ENCODE measurements around the gene MAPK10.
"Not testable (repeated sequence)": the region's sequence is repeated elsewhere in the genome, so short reads cannot be mapped to it uniquely, and the experiment has no call there.

MAPK10 gene

GRCh38 chr4:86004030-86004429 lies 355.8 kb downstream of the MAPK10 start:
- in situ Hi-C loops (cut with HindIII; ENCODE audit: low sequenced_read_pairs) = no loop called here

DNA sequence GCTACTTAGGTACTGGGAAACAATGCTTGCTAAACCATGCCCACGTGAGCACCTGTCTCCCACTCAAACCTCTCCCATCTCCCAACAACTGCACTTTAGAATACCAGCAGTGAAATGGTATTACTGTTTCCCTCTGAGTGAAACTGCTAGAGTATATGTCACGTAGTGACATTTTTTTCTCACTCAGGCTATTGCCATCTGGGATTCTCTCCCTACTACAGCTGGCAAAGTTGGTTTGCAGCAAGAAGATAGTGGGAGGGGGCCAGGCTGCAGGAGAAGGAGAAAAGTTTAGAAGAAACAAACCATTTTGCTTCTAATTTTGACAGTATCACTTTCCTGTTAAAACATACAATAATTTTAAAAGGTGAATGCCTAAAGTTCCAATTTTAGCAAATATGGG lies 358.3 kb downstream of the MAPK10 start:
- in situ Hi-C loops (cut with HindIII; ENCODE audit: low sequenced_read_pairs) = no loop called here

- in situ Hi-C loops (cut with HindIII; ENCODE audit: low sequenced_read_pairs) = no loop called here
Observed at GRCh38 chr4:85995361-85995760, 364.5 kb downstream of the MAPK10 start.

DNA sequence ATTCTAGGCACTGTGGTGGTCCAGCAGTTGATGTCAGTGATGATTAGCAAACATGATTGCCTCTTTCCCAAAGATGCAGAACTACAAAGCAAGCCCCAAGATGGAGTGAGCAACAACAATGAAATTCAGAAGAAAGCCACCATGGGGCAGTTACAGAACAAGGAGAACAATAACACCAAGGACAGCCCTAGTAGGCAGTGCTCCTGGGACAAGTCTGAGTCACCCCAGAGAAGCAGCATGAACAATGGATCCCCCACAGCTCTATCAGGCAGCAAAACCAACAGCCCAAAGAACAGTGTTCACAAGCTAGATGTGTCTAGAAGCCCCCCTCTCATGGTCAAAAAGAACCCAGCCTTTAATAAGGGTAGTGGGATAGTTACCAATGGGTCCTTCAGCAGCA lies 365.3 kb downstream of the MAPK10 start:
- in situ Hi-C loops (cut with HindIII; ENCODE audit: low sequenced_read_pairs) = no loop called here

GRCh38 chr4:85993641-85994040 lies 366.2 kb downstream of the MAPK10 start:
- in situ Hi-C loops (cut with HindIII; ENCODE audit: low sequenced_read_pairs) = no loop called here

GRCh38 chr4:85986266-85986665 lies 373.6 kb downstream of the MAPK10 start:
- in situ Hi-C loops (cut with HindIII; ENCODE audit: low sequenced_read_pairs) = loop anchor here (5.0 kb wide), 1 partner anchor 51 kb away; no protein-coding TSS in a partner anchor

- in situ Hi-C loops (cut with HindIII; ENCODE audit: low sequenced_read_pairs) = no loop called here
Observed at GRCh38 chr4:85979276-85979675, 380.6 kb downstream of the MAPK10 start.

- in situ Hi-C loops (cut with HindIII; ENCODE audit: low sequenced_read_pairs) = no loop called here
Observed at GRCh38 chr4:85970535-85970934, 389.3 kb downstream of the MAPK10 start.

GRCh38 chr4:85968945-85969819 lies 390.7 kb downstream of the MAPK10 start:
- in situ Hi-C loops (cut with HindIII; ENCODE audit: low sequenced_read_pairs) = no loop called here

GRCh38 chr4:85967872-85968271 lies 392.0 kb downstream of the MAPK10 start:
- in situ Hi-C loops (cut with HindIII; ENCODE audit: low sequenced_read_pairs) = no loop called here

- in situ Hi-C loops (cut with HindIII; ENCODE audit: low sequenced_read_pairs) = no loop called here
Observed at GRCh38 chr4:85966373-85966772, 393.5 kb downstream of the MAPK10 start.

DNA sequence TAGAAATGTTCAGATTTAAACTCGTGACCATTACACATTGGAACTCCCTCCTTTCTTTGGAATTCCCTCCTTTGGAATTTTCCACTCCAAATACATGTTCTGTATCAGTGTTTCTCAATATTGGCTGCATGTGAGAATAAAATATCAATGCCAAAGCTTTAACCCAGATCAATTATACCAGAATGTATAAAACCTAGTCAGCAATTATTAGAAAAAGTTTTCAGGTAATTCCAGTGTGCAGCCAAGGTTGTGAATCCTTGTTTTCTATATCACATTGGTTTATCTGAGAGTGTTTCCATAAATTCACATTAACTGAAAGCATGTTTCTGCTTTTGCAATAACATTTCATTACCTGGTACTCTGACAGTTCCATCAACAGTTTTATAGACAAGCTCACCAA lies 394.3 kb downstream of the MAPK10 start:
- in situ Hi-C loops (cut with HindIII; ENCODE audit: low sequenced_read_pairs) = no loop called here

- in situ Hi-C loops (cut with HindIII; ENCODE audit: low sequenced_read_pairs) = not testable (repeated sequence)
Observed at GRCh38 chr4:85965017-85965416, 394.8 kb downstream of the MAPK10 start.

DNA sequence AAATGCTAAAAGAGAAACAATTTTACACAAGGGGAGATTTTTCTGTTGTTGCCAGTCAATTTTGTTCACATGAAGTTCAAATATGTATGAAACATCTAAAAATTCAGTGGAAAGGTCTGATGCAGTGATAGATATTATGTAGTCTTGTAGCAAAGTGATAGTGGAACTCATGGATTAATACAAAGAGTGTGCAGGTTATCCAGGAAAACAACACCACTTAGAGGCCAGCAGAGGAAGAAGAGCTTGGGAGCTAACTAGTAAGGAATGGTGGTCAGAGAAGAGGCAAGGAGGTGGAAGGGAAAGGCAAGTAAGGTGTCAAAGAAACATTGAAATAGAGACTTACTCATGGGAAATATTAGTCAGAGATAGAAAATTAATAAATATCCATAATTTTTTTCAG lies 395.6 kb downstream of the MAPK10 start:
- in situ Hi-C loops (cut with HindIII; ENCODE audit: low sequenced_read_pairs) = no loop called here

- in situ Hi-C loops (cut with HindIII; ENCODE audit: low sequenced_read_pairs) = no loop called here
Observed at GRCh38 chr4:85963231-85963630, 396.6 kb downstream of the MAPK10 start.

GRCh38 chr4:85961887-85962286 lies 398.0 kb downstream of the MAPK10 start:
- in situ Hi-C loops (cut with HindIII; ENCODE audit: low sequenced_read_pairs) = no loop called here

DNA sequence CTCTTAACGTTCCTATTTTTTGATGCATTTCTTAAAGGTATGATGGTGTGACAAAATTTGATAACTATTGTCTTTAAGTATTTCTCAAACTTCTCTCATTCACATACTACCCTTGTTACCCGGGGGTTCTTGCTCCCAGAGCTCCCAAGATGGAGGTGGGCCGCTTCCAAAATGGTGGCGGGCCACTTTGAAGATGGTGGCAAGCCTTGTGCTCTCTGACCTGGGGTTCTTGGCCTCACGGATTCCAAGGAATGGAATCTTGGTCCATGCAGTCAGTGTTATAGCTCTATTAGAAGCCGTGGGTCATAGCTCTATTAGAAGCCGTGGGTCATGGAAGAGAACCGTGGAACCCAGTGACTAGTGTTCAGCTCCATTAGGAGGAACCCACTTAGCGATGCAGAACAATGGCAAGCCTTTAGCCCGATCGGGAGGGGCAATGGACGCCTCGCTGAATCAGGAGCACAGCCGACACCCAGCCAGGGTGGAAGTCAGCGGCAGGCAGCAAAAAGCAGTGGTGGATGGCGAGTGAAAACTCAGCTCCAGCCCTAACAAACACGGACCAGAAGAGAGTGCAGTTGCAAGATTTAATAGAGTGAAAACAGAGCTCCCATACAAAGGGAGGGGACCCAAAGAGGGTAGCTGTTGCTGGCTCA lies 403.4 kb downstream of the MAPK10 start:
- in situ Hi-C loops (cut with HindIII; ENCODE audit: low sequenced_read_pairs) = no loop called here

DNA sequence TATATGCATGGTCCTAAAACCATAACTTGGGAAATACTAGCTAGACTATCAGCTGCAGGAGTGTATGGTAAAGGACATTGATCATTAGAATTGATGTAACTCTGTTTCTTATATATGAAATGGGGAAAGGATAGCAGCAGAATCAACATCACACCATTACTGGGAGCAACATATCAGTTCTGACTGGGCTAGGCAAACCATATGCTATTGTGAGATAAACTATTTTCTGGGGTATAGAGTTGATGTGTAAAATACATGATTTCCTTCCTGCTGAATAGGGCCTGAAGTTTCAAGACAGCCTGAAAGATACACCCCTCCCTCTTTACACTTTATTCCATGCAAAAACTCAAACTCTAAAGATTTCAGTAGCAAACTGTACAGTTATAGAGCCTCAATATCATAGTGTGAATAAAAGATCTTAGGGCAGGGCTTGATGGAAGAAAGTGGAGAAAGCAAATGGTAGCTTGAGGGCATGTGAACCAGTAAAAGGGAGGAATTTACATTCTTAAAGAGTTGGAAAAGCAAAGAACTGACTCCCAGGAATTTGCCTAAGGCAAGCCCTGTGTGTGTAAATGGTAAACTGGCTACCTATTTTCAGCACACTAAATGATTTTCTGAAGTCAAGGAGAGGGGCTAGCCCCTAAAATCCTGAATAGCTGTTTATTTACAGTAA lies 404.1 kb downstream of the MAPK10 start:
- in situ Hi-C loops (cut with HindIII; ENCODE audit: low sequenced_read_pairs) = no loop called here

GRCh38 chr4:85953651-85954018 lies 406.2 kb downstream of the MAPK10 start:
- in situ Hi-C loops (cut with HindIII; ENCODE audit: low sequenced_read_pairs) = no loop called here

GRCh38 chr4:85952972-85953650 lies 406.7 kb downstream of the MAPK10 start:
- in situ Hi-C loops (cut with HindIII; ENCODE audit: low sequenced_read_pairs) = no loop called here

GRCh38 chr4:85952528-85952927 lies 407.3 kb downstream of the MAPK10 start:
- in situ Hi-C loops (cut with HindIII; ENCODE audit: low sequenced_read_pairs) = no loop called here

Measured in endothelial cell of hepatic sinusoid (primary cell).